Panc1 (cell line): ENCODE data around the gene ARHGEF37. TPM values are rescaled to one million over a fixed set of nuclear protein-coding genes. Genes with fewer than 3 reads are reported as not detected.
A peak's percentile ranks its signal among the peaks of the same experiment; 100 is the strongest.

Experiments used
- ATAC-seq: fragments of 200-7000 bp; cut with Tn5 transposase; 2 replicates; pipeline ENCODE4 v1.9.1; 2020; ENCODE audit warnings: mild to moderate bottlenecking, moderate library complexity
- BruUV-seq: library from RNA; stranded (reverse); fragments of 400-500 nt; replicated peaks from 2 replicates; lab custom pipeline; 2021; lab: Mats Ljungman, UMichigan
- CTCF ChIA-PET: fragments of 300-600 bp; sonication (Branson Sonifier 250); formaldehyde crosslinking; loops from one replicate; lab custom pipeline; 2022; ENCODE audit warnings: antibody characterized with exemption; lab: Charles Lee
- POLR2A ChIA-PET: fragments of 300-600 bp; sonication (Branson Sonifier 250); formaldehyde crosslinking; loops from one replicate; lab custom pipeline; 2022; ENCODE audit warnings: antibody characterized with exemption; lab: Charles Lee
- DNase-seq: peaks from one replicate; pipeline ENCODE4 v3.0.0-alpha.2; 2010; ENCODE audit warnings: low read depth, low spot score
- H3K27ac ChIP-seq: 2 replicates; pipeline ENCODE4 v1.5.1; 2011; ENCODE audit warnings: mild to moderate bottlenecking, low read length, inconsistent platforms
- H3K27me3 ChIP-seq: fragments of 200-500 bp; sonication (Bioruptor generic); 2 replicates; pipeline ENCODE4 v1.6.0; 2014; ENCODE audit warnings: low read length, inconsistent platforms; ENCODE audit not compliant: control insufficient read depth, insufficient read depth
- H3K36me3 ChIP-seq: fragments of 200-500 bp; sonication (Bioruptor generic); 2 replicates; pipeline ENCODE4 v1.5.1; 2014; ENCODE audit warnings: inconsistent platforms, mild to moderate bottlenecking, low read length, moderate library complexity; ENCODE audit not compliant: control insufficient read depth, insufficient read depth
- H3K4me1 ChIP-seq: 2 replicates; pipeline ENCODE4 v1.5.1; 2011; ENCODE audit warnings: inconsistent platforms, mild to moderate bottlenecking, low read length, moderate library complexity; ENCODE audit not compliant: control insufficient read depth, insufficient read depth
- H3K4me3 ChIP-seq, 2 experiments: 2 replicates each; pipeline ENCODE4 v1.5.1; 2011 to 2012; ENCODE audit warnings: low read depth in 2 of 2, low read length in 2 of 2, mild to moderate bottlenecking in 2 of 2, inconsistent platforms in 1 of 2, moderate library complexity in 1 of 2
- H3K9me3 ChIP-seq: fragments of 200-500 bp; sonication (Bioruptor generic); 2 replicates; pipeline ENCODE4 v1.5.1; 2014; ENCODE audit warnings: low read depth, mild to moderate bottlenecking, inconsistent platforms, low read length, moderate library complexity; ENCODE audit not compliant: control insufficient read depth, insufficient read depth
- CTCF ChIP-seq: fragments of 450-650 bp; IDR thresholded peaks from 2 replicates; pipeline ENCODE4 v1.5.1; 2017; ENCODE audit warnings: mild to moderate bottlenecking
- POLR2AphosphoS5 ChIP-seq: IDR thresholded peaks from 2 replicates; pipeline ENCODE4 v1.6.1; 2012; ENCODE audit warnings: mild to moderate bottlenecking, low read depth, low read length, moderate library complexity
- REST ChIP-seq, 2 experiments: IDR thresholded peaks; 2 replicates each; pipeline ENCODE4 v1.6.1; 2011 to 2012; ENCODE audit warnings: low read depth in 2 of 2, control low read depth in 1 of 2, low read length in 1 of 2, mild to moderate bottlenecking in 1 of 2, moderate library complexity in 1 of 2; ENCODE audit not compliant: insufficient read depth in 1 of 2
- SIN3A ChIP-seq: IDR thresholded peaks from 2 replicates; pipeline ENCODE4 v1.6.1; 2012; ENCODE audit warnings: low read depth, mild to moderate bottlenecking, low read length, moderate library complexity, borderline replicate concordance; ENCODE audit not compliant: insufficient read depth
- TCF7L2 ChIP-seq: IDR thresholded peaks from 2 replicates; pipeline ENCODE4 v1.6.1; 2011; ENCODE audit warnings: mild to moderate bottlenecking, low read depth, low read length, inconsistent platforms
- in situ Hi-C: cut with HindIII; loops from 2 replicates; pipeline ENCODE4 v1.10.0; 2016; ENCODE audit warnings: low sequenced_read_pairs, low pct_unique_long_range_greater_than_20kb
- intact Hi-C: fragments of 100-400 bp; cut with micrococcal nuclease; formaldehyde crosslinking; loops from one replicate; pipeline ENCODE4 v1.10.0; 2022; ENCODE audit not compliant: unreplicated experiment
- total RNA-seq: library from RNA; stranded (reverse); gene quantifications from one replicate; pipeline ENCODE4 v1.2.1, GENCODE V29; 2021; ENCODE audit not compliant: unreplicated experiment

The ARHGEF37 gene
- total RNA-seq, 1 experiment from 2014 or later = 3.2 TPM

- POLR2A ChIA-PET = interaction anchor here (0.5 to 1.7 kb wide), 3 partner anchors 8 to 31 kb away, joined by 4 to 17 read pairs (median 5); partner anchors contain the start of gene ARHGEF37
- TF ChIP-seq SIN3A (no peak), TCF7L2 (no peak), POLR2AphosphoS5 (no peak), REST (IDR thresholded peaks at IDR 0.05; ENCODE audit: insufficient read depth in 1 of 2, low read depth in 2 of 2, low read length in 1 of 2) (no peak), CTCF (no peak)
- Histone ChIP-seq H3K27ac (peak overlapping the region; percentile 98), H3K9me3 (no peaks in the 10 kb centered on the region), H3K4me1 (peaks cover 22% of the 10 kb centered on the region), H3K27me3 (no peaks in the 10 kb centered on the region), H3K36me3 (peaks cover 38% of the 10 kb centered on the region), H3K4me3 (peak overlapping the region; percentile 71 to 99)
- DNase-seq (peak; percentile 36), ATAC-seq (no peak)
- intact Hi-C loops (no loop called here), in situ Hi-C loops (no loop called here)
- CTCF ChIA-PET = interaction anchor here (0.6 kb wide), 1 partner anchor 194 kb away, joined by 3 read pairs; no protein-coding TSS in a partner anchor
- no TSS peak for BruUV-seq
Observed at GRCh38 chr5:149550268-149550583, 31.1 kb upstream of the ARHGEF37 start.

- no TSS peak for BruUV-seq
- POLR2A ChIA-PET = interaction anchor here (0.5 to 1.7 kb wide), 5 partner anchors 9 to 105 kb away, joined by 3 to 17 read pairs (median 4); partner anchors contain the start of gene ARHGEF37
- no peaks in the 10 kb centered on the region for H3K27me3 ChIP-seq
- intact Hi-C loops (no loop called here), in situ Hi-C loops (no loop called here)
- H3K9me3 ChIP-seq = no peaks in the 10 kb centered on the region
- DNase-seq (no peak), ATAC-seq (peak; percentile 23)
- H3K4me1 ChIP-seq = peaks cover 22% of the 10 kb centered on the region
- peak overlapping the region; percentile 71 to 99 for H3K4me3 ChIP-seq
- CTCF ChIA-PET = interaction anchor here (0.5 to 1.4 kb wide), 3 partner anchors 102 to 194 kb away, joined by 3 to 4 read pairs (median 3); no protein-coding TSS in a partner anchor
- peak overlapping the region; percentile 98 for H3K27ac ChIP-seq
- no peak for TF ChIP-seq SIN3A
- TF ChIP-seq POLR2AphosphoS5 = no peak; the same call in 1 of the 2 replicates
- no peak for TF ChIP-seq TCF7L2
- no peak for TF ChIP-seq CTCF
- no peak for TF ChIP-seq REST (IDR thresholded peaks at IDR 0.05; ENCODE audit: insufficient read depth in 1 of 2, low read depth in 2 of 2, low read length in 1 of 2)
- peaks cover 38% of the 10 kb centered on the region for H3K36me3 ChIP-seq
Observed at GRCh38 chr5:149550594-149551226, 30.6 kb upstream of the ARHGEF37 start.
